Neural progenitor cell (in vitro differentiated cells): Measurements from ENCODE around the gene FASTKD2.

Experiments used
- EZH2 ChIP-seq: fragments of 200-600 bp; sonication (generic); IDR thresholded peaks from 2 replicates; pipeline ENCODE4 v1.6.1; 2017; ENCODE audit warnings: antibody characterized with exemption, mild to moderate bottlenecking, moderate library complexity
- EZH2phosphoT487 ChIP-seq: fragments of 200-600 bp; sonication (generic); IDR thresholded peaks from 2 replicates; pipeline ENCODE4 v1.6.1; 2017; ENCODE audit warnings: antibody characterized with exemption
- TF ChIP-seq, protein P1 (sequence below): fragments of 200-600 bp; sonication (generic); IDR thresholded peaks from 2 replicates; pipeline ENCODE4 v1.5.1; 2017; ENCODE audit warnings: antibody characterized with exemption, mild to moderate bottlenecking

DNA sequence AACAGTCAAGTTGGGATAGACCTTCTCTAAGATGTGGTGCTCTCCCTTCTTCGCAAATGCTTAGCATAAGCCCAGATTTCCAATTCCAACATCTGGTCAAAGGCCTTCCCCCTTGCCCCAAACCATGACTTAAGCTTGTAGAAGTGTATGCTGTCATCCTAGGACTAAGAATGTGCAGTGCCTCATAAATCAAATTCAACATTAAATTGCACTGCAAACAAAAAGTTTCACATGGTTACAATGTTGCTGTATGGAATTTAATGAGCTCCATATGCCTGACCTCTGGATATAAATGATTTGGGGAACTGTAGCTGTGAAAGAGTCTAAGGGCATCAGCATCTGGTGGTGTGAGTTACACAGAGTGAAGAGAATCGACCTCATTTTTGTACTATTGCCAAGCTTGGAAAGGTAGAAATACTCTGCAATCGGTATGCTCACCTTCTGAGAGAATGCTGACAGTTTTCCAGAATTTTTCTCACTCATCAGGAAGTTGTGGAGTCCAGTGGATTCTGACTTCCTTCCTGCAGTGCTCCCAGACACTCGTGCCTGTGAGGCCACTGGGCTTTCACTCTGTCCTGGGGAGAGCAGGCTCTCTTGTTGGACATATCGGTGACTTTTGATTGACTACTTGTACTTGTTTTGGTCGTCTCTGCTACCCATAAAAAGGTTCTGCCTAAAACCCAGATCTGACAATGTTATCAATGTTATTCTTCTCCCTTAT lies 40.6 kb downstream of the FASTKD2 start:
- TF ChIP-seq, protein P1, sequence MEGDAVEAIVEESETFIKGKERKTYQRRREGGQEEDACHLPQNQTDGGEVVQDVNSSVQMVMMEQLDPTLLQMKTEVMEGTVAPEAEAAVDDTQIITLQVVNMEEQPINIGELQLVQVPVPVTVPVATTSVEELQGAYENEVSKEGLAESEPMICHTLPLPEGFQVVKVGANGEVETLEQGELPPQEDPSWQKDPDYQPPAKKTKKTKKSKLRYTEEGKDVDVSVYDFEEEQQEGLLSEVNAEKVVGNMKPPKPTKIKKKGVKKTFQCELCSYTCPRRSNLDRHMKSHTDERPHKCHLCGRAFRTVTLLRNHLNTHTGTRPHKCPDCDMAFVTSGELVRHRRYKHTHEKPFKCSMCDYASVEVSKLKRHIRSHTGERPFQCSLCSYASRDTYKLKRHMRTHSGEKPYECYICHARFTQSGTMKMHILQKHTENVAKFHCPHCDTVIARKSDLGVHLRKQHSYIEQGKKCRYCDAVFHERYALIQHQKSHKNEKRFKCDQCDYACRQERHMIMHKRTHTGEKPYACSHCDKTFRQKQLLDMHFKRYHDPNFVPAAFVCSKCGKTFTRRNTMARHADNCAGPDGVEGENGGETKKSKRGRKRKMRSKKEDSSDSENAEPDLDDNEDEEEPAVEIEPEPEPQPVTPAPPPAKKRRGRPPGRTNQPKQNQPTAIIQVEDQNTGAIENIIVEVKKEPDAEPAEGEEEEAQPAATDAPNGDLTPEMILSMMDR = no peak
- TF ChIP-seq EZH2 (no peak), EZH2phosphoT487 (no peak)
